Jurkat, Clone E6-1 (cell line): Measurements from ENCODE around the gene IGF1R.

Source experiments
- DNase-seq: peaks from one replicate; pipeline ENCODE4 v3.0.0-alpha.2; 2011; ENCODE audit warnings: low read depth, low spot score
- H3K4me3 ChIP-seq: 2 replicates; pipeline ENCODE4 v1.5.1; 2011; ENCODE audit warnings: mild to moderate bottlenecking, low read length, control low read depth, moderate library complexity

IGF1R gene

DNA sequence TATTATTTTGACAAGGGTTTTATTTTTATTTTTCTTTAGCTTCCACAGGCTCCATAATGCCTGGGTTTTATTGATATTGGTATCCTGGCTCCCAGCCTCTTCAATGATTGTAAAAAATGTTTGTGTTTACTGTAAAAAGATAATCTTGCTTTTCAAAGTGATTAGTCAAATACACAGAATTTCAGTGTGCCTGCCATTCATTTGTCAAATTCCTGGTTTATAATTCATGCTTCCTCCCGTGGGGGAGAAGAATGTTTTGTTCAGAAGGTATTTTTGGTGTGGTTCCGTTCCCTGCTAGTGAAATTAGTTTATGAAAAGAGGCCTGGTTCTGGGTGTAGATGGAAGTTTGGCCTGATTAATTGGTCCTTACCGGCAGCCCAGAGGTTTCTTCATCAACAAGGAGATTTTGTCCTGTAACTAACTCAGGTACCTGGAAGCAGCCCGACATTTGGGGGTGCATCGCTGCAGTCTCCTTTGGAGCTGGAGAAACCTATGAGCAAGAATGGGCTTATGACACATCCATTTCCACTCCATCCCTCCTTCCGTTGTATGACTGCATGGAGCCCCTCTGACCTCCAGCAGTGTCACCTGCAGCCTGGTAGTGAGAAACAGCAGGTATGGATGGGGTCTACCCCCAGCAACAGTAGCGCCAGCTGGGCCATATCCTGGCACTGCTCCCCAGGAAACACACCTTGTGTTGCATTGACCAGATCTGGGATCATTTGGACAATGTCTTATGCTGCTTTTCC lies 257.8 kb downstream of the IGF1R start:
- H3K4me3 ChIP-seq = no peak overlapping the region
- no peak for DNase-seq

DNA sequence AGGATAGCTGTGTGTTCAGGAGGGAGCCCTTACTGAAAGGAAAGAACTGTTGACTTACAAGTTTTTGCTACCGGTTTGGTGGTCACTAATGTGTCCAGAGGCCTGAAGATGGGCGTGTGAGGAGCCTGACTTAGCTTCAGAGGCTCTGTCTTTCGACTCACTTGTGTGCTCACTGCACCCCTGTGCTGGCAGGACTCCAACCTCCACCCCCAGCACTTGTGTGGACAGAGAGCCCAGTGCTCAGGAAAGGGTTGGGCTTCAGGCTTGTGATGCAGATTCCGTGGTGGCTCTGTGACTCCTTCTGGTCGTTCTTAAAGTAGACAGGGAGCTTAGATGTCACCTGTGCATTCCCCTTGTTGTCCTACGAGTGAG lies 258.4 kb downstream of the IGF1R start:
- DNase-seq = no peak
- no peak overlapping the region for H3K4me3 ChIP-seq

DNA sequence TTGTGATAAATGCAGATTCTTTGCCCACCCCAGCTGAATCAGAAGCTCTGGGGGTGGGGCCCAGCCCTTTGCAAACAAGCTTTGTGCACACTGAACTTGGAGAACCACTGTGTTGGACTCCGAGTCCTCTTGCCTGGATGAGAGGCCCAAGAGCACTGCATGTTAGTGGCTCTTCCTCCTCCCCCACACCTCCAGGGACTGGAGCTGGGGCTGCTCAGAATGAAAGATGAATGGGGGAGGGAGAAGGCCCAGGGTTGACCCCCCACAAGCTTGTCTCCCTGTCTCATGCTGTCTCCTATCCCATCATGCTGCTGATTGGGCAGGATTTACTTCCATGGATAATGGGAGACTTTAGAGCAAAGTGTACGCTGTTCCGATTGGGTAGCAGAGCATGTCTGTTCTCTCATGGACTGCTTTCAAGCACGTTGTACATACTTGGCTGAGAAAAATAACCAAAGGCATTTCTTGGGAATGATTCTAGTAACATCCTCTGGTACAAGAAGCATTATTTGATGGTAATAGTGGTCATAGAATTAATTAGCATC lies 259.7 kb downstream of the IGF1R start:
- no peak overlapping the region for H3K4me3 ChIP-seq
- no peak for DNase-seq

- no peak for DNase-seq
- H3K4me3 ChIP-seq = no peak overlapping the region
Measured at GRCh38 chr15:98909968-98910885, 261.9 kb downstream of the IGF1R start.

GRCh38 chr15:98914626-98915025 lies 266.3 kb downstream of the IGF1R start:
- no peak overlapping the region for H3K4me3 ChIP-seq
- no peak for DNase-seq

GRCh38 chr15:98916826-98917225 lies 268.5 kb downstream of the IGF1R start:
- no peak overlapping the region for H3K4me3 ChIP-seq
- DNase-seq = no peak

DNA sequence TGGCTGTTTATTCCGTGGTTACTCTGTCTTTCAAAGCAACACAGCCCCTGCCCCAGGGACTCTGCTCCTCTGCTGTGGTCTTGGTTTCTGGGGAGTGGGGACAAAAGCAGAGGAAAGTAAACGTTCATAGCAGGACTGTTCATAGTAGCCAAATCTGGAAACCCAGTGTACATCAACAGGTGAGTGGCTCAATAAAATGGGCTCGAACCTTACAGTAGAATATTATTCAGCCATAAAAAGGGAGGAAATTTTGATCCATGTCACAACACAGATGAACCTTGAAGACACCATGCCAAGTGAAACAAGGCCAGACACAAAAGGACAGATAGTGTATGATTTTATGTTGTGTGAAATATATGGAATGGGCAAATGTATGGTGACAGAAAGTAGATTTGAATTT lies 269.1 kb downstream of the IGF1R start:
- DNase-seq = no peak
- no peak overlapping the region for H3K4me3 ChIP-seq

- peak; percentile 79 for DNase-seq
- H3K4me3 ChIP-seq = no peak overlapping the region
Measured at GRCh38 chr15:98920091-98920880, 271.9 kb downstream of the IGF1R start.

- no peak for DNase-seq
- H3K4me3 ChIP-seq = no peak overlapping the region
Measured at GRCh38 chr15:98923171-98923570, 274.8 kb downstream of the IGF1R start.

- H3K4me3 ChIP-seq = no peak overlapping the region
- no peak for DNase-seq
Measured at GRCh38 chr15:98923579-98923978, 275.2 kb downstream of the IGF1R start.

GRCh38 chr15:98924401-98925049 lies 276.2 kb downstream of the IGF1R start:
- H3K4me3 ChIP-seq = no peak overlapping the region
- no peak for DNase-seq

DNA sequence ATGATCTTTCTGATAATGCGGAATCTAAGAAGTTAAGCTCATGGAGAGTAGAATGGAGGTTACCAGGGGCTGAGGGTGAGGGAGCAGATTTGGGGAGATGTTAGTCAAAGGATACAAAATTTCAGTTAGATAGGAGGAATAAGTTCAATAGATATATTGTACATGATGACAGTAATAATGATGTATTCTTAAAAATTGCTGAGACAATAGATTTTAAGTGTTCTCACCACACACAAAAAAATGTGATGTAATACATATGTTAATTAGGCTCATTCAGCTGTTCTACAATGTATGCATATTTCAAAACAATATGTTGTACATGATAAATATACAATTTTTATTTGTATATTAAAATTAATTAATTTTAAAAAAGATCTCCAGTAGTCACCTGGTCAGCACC lies 277.9 kb downstream of the IGF1R start:
- DNase-seq = no peak
- H3K4me3 ChIP-seq = no peak overlapping the region

DNA sequence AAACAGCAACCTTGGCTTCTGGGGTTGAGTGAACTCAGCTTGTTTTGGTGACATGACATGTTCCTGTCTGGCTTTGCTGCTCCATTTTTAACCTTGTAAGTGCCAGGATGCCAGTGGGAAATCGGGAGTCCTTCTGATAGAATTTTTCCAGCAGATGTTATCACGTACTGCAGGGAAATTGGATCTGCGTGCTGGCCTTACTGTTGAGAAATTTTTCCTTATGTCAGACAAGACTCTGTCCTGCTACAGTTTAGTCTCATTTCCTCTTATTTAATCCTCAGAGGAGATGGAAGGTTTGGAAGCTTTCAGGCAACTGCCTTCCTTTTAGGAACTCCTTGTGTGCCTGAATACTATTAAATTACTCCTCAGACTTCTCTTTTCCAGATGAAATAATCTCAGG lies 278.7 kb downstream of the IGF1R start:
- no peak for DNase-seq
- no peak overlapping the region for H3K4me3 ChIP-seq

DNA sequence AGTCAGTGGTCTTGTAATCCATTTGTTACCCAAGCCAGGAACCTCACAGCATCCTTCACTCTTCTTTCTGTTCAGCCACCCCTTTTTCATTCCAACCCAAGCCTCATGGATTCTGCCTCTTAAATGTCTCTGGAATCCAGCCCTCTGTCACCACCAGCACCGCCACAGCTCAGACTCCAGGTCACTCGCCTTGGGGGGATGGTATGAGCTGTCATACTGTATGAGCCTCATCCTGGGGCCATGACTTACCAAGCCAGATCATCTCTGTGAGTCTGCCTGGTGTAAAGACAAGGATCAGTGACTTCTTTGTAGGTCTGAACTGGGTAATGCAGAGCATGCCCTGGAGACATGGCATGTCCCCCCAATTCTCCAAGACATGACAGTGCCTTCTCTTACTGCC lies 279.7 kb downstream of the IGF1R start:
- no peak for DNase-seq
- H3K4me3 ChIP-seq = no peak overlapping the region

GRCh38 chr15:98930576-98930975 lies 282.2 kb downstream of the IGF1R start:
- H3K4me3 ChIP-seq = no peak overlapping the region
- no peak for DNase-seq

DNA sequence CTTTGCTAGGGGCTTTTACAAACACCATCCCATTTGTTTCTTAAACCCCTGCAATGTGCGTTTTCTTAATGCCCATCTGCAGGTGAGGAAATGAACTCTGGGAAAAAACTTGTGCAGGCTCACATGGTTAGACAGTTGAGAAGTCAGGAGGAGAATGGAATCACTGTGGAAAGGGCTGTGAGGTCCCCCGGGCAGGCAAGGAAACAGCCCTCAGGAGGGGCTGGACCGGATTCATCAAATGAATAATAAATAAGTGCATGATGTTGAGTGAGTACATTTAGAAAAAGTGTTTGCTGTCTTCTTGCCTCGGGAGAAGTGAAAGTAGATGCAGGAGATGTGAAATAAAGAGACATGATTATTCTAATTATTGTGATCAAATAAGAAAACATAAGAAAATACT lies 282.7 kb downstream of the IGF1R start:
- DNase-seq = no peak
- H3K4me3 ChIP-seq = no peak overlapping the region

- H3K4me3 ChIP-seq = no peak overlapping the region
- DNase-seq = no peak
Measured at GRCh38 chr15:98933406-98933805, 285.1 kb downstream of the IGF1R start.

DNA sequence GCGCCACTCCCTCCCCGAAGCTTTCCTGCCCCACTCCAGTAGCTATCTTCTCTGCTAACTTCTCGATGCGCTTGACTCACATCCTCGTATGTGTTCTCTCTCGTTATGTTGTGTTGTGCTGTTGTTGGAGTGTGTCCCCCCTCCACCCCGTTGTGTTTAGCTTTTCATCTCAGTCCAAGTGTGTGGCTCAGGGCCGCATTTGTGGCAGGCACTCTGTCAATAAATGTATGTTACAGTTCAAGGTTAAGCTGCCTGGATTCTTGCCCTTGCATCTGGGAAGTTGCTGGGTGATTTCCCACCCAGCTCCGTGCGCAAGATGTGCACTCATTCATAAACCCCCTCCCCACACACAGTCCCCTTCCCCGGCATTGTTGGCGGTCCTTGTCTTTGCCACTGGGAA lies 287.4 kb downstream of the IGF1R start:
- no peak overlapping the region for H3K4me3 ChIP-seq

More for the DNA sequence above, 287.4 kb downstream of the IGF1R start:
- no peak for DNase-seq
